SKM-1 treated with dmso at 0.1 percent for 144 hours (cell line): ENCODE data around the gene GATA2.

Source experiments
- DNase-seq: peaks from one replicate; lab custom pipeline; 2025; ENCODE audit not compliant: unreplicated experiment; lab: John Stamatoyannopoulos, UW

GATA2 gene

DNA sequence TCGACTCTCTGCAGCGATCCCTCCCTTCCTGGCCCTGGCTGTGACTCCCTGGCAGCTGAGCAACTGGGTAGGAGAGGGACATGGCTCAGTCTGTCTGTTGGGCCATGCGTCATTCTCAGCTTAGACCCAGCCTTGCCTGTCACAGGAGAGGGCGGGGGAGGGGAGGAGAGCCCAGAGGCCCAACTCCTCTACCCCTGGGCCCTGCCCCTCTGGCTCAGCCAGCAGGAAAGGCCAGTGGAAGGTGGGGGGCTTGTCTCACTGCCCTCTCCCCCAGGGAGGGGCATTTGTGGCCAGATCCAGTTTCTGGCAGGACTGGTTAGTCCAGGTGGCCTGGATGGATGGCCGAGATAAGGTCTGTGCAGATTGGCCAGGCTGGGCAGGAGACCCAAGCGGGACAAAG is 57.9 kb downstream of the GATA2 start:
- DNase-seq: no peak

DNA sequence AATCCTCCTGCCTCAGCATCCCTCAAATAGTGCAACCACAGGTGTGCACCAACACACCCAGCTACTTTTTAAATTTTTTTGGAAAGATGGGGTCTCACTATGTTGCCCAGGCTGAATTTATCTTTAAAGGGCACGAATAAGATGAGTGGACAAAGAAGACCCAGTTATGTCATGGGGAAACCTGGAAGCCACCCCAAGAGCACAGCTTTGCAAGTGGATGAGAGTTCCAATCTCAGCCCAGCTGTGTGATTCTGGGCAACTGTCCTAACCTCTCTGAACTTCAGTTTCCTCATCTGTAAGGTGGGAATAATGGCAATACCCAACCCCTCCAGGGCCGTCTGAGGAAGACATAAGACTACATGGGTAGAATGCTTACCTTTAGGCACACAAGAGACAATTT is 58.5 kb downstream of the GATA2 start:
- DNase-seq: no peak

DNA sequence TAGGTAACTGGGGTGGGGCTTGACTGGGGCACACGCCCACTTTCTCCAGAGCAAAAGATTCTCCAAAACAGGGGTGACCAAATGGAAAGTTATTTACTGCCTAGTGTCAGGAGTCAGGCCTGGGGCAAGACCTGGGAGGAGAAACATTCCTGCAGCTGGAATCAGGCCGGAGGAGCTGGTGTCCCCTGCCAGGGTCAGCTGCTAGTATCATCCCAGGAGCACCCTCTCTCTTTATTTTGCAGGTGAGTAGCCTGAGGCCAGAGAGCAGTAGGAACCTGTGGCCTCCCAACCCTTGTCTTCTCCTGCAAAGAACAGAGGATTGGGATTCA is 59.2 kb downstream of the GATA2 start:
- DNase-seq: no peak

DNA sequence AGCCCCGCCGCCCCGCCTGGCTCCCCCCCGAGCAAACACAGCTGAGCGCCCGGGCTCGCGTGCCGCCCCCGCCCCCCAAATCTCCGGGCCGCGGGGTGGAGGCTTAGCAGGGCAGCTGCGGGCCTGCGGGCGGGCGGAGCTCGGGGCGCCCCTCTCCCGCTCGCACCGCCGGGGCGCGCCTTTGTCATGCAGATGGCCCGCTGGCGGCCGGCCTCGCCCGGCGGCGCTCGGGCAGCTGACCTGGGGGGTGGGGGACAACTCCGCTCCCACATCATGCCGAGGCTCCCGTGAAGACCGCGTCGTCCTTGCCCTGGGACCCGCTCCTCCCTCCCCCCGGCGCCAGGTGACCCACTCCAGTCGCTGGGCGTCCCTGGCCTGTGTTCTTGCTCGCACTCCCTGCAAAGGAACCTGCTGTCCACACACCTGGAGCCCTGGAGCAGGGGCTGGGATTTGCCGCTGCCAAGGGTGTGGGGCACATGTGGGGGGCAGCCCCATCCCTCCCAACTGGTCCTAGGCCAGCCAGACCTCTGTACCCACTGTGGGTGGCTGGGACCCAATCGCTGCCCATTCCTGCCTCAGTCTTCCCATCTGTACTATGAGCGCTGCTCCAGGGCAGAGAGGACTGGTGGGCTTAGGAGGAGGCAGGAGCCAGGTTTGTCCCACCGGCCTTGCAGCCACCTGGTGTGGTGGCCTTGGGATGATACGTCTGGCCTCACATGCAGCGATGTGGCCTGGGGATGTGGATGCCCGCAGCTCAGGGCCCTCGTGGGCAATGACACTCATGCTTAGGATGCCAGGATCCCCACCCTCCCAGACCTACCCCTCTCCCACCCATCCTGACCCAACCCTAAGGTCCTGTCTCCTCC is 59.8 kb downstream of the GATA2 start:
- no peak for DNase-seq

DNA sequence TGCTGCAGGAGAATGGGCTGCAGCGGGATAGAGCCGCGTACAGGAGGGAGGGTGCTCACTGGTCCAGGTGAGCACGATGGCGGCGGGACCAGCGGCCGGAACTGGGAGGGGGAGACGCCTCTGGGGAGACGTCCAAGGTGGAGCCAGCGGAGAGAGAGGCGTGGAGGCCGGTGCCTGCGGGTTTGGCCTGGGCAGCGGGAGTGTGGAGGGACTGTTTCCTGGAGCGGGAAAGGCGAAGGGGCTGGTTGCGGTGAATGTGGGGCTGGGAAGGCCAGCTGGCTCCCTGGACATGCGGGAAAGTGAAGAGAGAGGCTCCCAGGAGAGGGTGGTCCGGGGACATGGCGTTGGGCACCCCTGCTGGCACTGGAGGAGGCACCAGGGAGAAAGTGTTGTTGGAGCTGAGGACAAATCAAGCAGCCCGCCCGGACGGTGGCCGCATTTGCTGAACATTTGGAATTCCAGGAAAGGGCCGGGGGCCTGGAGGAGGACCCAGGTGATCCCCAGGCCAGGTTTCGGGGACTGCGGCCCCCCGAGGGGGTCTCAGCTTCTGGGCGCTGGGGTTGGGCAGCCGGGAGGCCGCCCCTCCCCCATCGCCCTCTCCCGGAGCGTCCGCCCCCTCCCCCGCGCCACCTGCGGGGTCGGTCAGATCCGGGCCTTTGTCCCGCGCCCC is 60.6 kb downstream of the GATA2 start:
- DNase-seq: no peak

DNA sequence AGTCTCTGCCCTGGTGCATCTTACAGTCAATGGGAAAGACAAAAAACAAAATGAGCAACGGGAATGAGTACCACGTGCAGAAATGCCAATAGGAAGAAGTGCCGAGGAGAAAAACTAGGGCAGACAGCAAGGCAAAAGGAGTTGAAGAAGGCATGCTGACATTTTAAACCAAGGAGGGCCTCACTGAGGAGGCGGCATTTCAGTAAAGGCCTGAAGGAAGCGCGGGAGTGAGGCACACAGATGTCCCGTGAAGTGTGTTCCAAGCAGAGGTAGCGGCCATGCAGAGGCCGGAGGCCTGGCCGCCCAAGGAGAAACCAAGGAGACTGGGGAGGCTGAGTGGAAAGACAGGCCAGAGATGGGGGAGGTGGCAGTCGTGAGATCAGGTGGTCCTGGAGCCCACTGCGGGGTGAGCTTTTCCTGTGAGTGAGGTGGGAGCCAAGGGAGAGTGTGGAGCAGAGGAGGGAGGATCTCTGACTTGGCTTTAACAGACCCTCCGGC is 61.1 kb downstream of the GATA2 start:
- DNase-seq: no peak

DNA sequence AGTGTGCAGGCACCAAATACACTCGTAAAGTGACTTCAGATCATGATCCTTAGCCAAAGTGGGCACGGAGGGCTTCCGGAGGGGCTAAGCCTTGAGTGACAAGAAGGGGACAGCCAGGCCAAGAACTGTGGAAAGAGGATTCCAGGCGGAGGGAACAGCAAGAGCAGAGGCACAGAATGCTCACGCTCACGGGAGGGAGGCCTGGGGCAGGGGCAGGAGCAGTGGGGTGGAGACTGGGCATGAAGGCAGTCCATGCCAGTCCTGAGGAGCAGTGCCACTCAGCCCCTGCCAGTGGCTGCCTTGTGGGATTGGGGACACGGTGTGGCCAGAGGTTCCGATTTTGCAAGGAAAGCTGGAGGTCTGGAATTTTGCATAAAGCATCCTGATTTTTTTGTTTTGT is 62.3 kb downstream of the GATA2 start:
- no peak for DNase-seq

DNA sequence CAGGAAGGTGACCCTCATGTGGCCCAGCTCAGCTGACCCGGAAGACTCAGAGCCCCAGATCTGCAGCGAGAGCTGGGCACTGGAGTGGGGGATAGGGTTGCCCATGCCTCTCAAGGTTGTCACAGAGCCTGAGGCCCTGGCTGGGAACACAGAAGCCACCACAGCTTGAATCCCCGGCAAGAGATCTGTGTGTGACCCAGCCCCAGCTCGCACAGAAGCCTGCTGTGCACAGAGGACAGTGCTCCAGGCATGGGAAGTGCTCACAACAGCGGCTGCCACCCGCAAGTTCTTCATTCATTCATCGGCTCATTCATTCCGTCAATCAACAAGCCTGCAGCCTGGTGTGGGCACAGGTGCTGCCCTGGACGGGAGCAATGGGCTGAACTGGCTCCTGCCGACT is 62.7 kb downstream of the GATA2 start:
- DNase-seq: no peak

DNA sequence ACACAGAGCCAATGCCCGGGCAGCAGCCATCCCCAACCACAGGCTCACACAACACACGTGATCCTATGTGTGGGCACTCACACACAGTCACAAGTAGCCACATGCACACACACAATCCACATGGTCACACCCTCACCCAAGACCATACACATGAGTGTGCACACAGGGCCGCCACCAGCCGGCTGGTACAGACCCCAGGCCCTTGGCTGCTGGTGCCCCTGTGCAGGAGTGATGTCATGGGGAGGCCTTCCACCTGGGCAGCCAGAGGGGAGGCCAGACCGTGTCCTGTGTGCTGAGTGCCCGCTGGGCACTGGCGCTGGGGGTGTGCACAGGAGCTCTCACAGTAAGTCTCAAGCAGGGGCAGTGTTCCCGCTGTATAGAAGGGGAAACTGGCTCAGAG is 63.2 kb downstream of the GATA2 start:
- no peak for DNase-seq
